ENCODE data around the gene CFAP97D2. TPM values are rescaled to one million over a fixed set of nuclear protein-coding genes. Genes with fewer than 3 reads are reported as not detected.
"Not testable (repeated sequence)": the region's sequence is repeated elsewhere in the genome, so short reads cannot be mapped to it uniquely, and the experiment has no call there.

Gene CFAP97D2
- total RNA-seq, 1 donor from 2014 or later, result not detected

GRCh38 chr13:114196629-114197028 lies 17.6 kb downstream of the CFAP97D2 start:
- no peak overlapping the region for H3K4me3 ChIP-seq
- H3K27ac ChIP-seq, result no peak overlapping the region
- no peak for TF ChIP-seq CTCF (IDR thresholded peaks at IDR 0.05)
- TF ChIP-seq POLR2AphosphoS5 (IDR thresholded peaks at IDR 0.05; ENCODE audit: insufficient read depth in 1 of 2, low read depth in 1 of 2), result no peak
- no peak for TF ChIP-seq POLR2A (IDR thresholded peaks at IDR 0.05)
- DNase-seq (ENCODE audit: extremely low spot score in 2 of 2), result no peak
- H3K9me3 ChIP-seq, result no peaks in the 10 kb centered on the region
- H3K4me1 ChIP-seq, result no peaks in the 10 kb centered on the region
- H3K27me3 ChIP-seq, result no peaks in the 10 kb centered on the region
- intact Hi-C loops (cut with DNase I), result no loop called here
- no peaks in the 10 kb centered on the region for H3K36me3 ChIP-seq

GRCh38 chr13:114198556-114198955 lies 19.5 kb downstream of the CFAP97D2 start:
- H3K9me3 ChIP-seq, result no peaks in the 10 kb centered on the region
- DNase-seq (ENCODE audit: extremely low spot score in 2 of 2), result peak in 1 of 2 donors; percentile 1
- H3K36me3 ChIP-seq, result no peaks in the 10 kb centered on the region
- H3K27ac ChIP-seq, result no peak overlapping the region
- intact Hi-C loops (cut with DNase I), result no loop called here
- no peak overlapping the region for H3K4me3 ChIP-seq
- TF ChIP-seq POLR2AphosphoS5 (IDR thresholded peaks at IDR 0.05; ENCODE audit: insufficient read depth in 1 of 2, low read depth in 1 of 2) (no peak), POLR2A (IDR thresholded peaks at IDR 0.05) (no peak), CTCF (IDR thresholded peaks at IDR 0.05) (no peak)
- no peaks in the 10 kb centered on the region for H3K4me1 ChIP-seq
- no peaks in the 10 kb centered on the region for H3K27me3 ChIP-seq

- H3K4me1 ChIP-seq; DNase-seq (ENCODE audit: extremely low spot score in 2 of 2); H3K27ac ChIP-seq; H3K36me3 ChIP-seq; H3K27me3 ChIP-seq; intact Hi-C loops (cut with DNase I); H3K9me3 ChIP-seq; H3K4me3 ChIP-seq: not testable (repeated sequence)
These were observed 20.5 kb downstream of the CFAP97D2 start for GRCh38 chr13:114199526-114199925.

- no peaks in the 10 kb centered on the region for H3K36me3 ChIP-seq
- H3K27ac ChIP-seq, result no peak overlapping the region
- intact Hi-C loops (cut with DNase I), result no loop called here
- no peaks in the 10 kb centered on the region for H3K27me3 ChIP-seq
- H3K9me3 ChIP-seq, result no peaks in the 10 kb centered on the region
- peak in 1 of 2 donors; percentile 60 for DNase-seq (ENCODE audit: extremely low spot score in 2 of 2)
- H3K4me1 ChIP-seq, result no peaks in the 10 kb centered on the region
- H3K4me3 ChIP-seq, result peak overlapping the region in 1 of 2 donors; percentile 16
- TF ChIP-seq POLR2AphosphoS5 (IDR thresholded peaks at IDR 0.05; ENCODE audit: insufficient read depth in 1 of 2, low read depth in 1 of 2), result no peak
- TF ChIP-seq CTCF (IDR thresholded peaks at IDR 0.05), result no peak
These were observed 20.9 kb downstream of the CFAP97D2 start for GRCh38 chr13:114199954-114200353.

GRCh38 chr13:114200399-114200911 lies 21.4 kb downstream of the CFAP97D2 start:
- no peaks in the 10 kb centered on the region for H3K27me3 ChIP-seq
- peak in 1 of 2 donors; percentile 62 for DNase-seq (ENCODE audit: extremely low spot score in 2 of 2)
- peak overlapping the region in 1 of 2 donors; percentile 16 for H3K4me3 ChIP-seq

More at GRCh38 chr13:114200399-114200911, 21.4 kb downstream of the CFAP97D2 start:
- intact Hi-C loops (cut with DNase I), result no loop called here
- TF ChIP-seq POLR2A (IDR thresholded peaks at IDR 0.05) (no peak), CTCF (IDR thresholded peaks at IDR 0.05) (no peak), POLR2AphosphoS5 (IDR thresholded peaks at IDR 0.05; ENCODE audit: insufficient read depth in 1 of 2, low read depth in 1 of 2) (no peak)
- Histone ChIP-seq H3K27ac (no peak overlapping the region), H3K36me3 (no peaks in the 10 kb centered on the region), H3K9me3 (no peaks in the 10 kb centered on the region), H3K4me1 (no peaks in the 10 kb centered on the region)

All from vagina (tissue), 2 donors.